Measurements from ENCODE around the gene RNF6. TPM values are rescaled to one million over a fixed set of nuclear protein-coding genes. Genes with fewer than 3 reads are reported as not detected.

The RNF6 gene
- total and polyA plus RNA-seq, 10 of the 15 experiments (the other 5 are each of a cell fraction or from before 2014, with no cell fraction given), result 19.0 to 54.0 (median 33.8) TPM

DNA sequence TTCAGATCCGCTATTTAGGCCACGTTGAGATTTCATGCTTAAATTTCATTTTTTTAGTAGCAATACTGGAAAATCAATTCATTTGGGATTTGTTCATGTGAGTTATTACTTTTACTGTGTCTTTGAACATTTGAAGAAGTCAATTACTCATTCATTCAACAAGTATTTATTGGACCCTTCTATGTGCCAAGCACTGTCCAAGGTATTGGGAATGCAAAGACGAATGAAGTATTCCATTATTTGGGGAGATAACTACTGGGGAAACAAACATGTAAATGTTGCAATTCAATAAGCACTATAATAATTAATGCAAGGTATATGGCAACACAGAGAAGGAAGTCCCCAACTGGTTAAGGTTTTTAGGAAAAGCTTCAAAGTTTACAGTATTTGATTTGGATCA lies 37.5 kb upstream of the RNF6 start:
- no peak overlapping the region for H3K4me2 ChIP-seq (ENCODE audit: control insufficient read depth, insufficient read depth)
- H3K4me1 ChIP-seq (ENCODE audit: control insufficient read depth, insufficient read depth, low read length), result no peaks in the 10 kb centered on the region
- FAIRE-seq, result no peak
- H3K36me3 ChIP-seq (ENCODE audit: control insufficient read depth in 2 of 2, insufficient read depth in 2 of 2, low read length in 1 of 2), result no peaks in the 10 kb centered on the region
- BruUV-seq (replicated peaks), result no TSS peak
- H2AFZ ChIP-seq (ENCODE audit: control insufficient read depth, low read depth, low read length), result no peak overlapping the region
- TF ChIP-seq PAX8 (IDR thresholded peaks at IDR 0.05) (no peak), POU2F2 (IDR thresholded peaks at IDR 0.05; ENCODE audit: borderline replicate concordance, low read depth, low read length) (no peak), ZNF274 (IDR thresholded peaks at IDR 0.05; ENCODE audit: insufficient read depth, insufficient read length) (no peak)
- no peak overlapping the region for H3K4me3 ChIP-seq
- in situ Hi-C loops (cut with MboI) (no loop called here), intact Hi-C loops (cut with micrococcal nuclease; ENCODE audit: unreplicated experiment) (loop anchor here (5.0 kb wide), 1 partner anchor 68 kb away; no protein-coding TSS in a partner anchor)
- H4K20me1 ChIP-seq (ENCODE audit: control insufficient read depth, insufficient read depth), result no peaks in the 10 kb centered on the region
- ChIA-PET CTCF (no interaction called here), POLR2A (no interaction called here), SMC1A (ENCODE audit: uncharacterized antibody, unreplicated experiment) (no interaction called here), RAD21 (ENCODE audit: unreplicated experiment) (no interaction called here)
- no peak overlapping the region for H3K27ac ChIP-seq (ENCODE audit: control insufficient read depth, insufficient read depth)
- no peaks in the 10 kb centered on the region for H3K27me3 ChIP-seq (replicated peaks in 1 of 2; ENCODE audit: control insufficient read depth in 2 of 2, insufficient read depth in 2 of 2, low read length in 1 of 2)
- H3K79me2 ChIP-seq (ENCODE audit: control insufficient read depth, insufficient read depth, low read length), result peaks cover 60% of the 10 kb centered on the region
- no peak for DNase-seq (ENCODE audit: low read depth, low spot score)
- WGBS (ENCODE audit: insufficient coverage, insufficient replicate concordance, low lambda C conversion rate, missing lambda C conversion rate), result 80% methylated on average over 3 of the region's 3 CpGs
- H3K9me3 ChIP-seq (replicated peaks; ENCODE audit: control insufficient read depth, insufficient read depth, low read length), result no peaks in the 10 kb centered on the region; the same call in 2 of the 3 replicates
- ATAC-seq, result no peak
- no peak overlapping the region for H3K9ac ChIP-seq (ENCODE audit: control insufficient read depth, insufficient read depth, low read length)

DNA sequence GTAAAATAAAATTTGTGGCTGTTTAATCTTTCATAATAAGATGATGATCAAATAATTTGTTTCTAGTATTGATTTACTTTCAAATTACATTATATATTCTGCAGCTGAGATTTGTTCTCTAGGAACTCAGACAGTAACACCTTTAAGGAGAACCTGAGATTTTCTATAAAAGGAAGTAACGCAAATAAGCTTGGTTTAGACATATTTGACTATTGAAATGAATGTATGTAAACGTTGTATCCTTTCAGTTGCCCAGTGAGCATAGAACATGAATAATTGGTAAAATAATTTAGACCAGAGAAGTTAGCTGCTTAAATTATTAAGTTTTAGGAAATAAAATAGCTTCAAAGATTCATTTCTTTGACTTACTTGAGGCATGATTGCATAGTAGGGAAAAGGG lies 34.9 kb upstream of the RNF6 start:
- BruUV-seq (replicated peaks), result no TSS peak
- no peak overlapping the region for H2AFZ ChIP-seq (ENCODE audit: control insufficient read depth, low read depth, low read length)
- 0 out of 2 replicates have a peak overlapping the region, but pooled peaks have one; percentile 76 for H3K4me2 ChIP-seq (ENCODE audit: control insufficient read depth, insufficient read depth)
- H3K79me2 ChIP-seq (ENCODE audit: control insufficient read depth, insufficient read depth, low read length), result peaks cover 59% of the 10 kb centered on the region
- H4K20me1 ChIP-seq (ENCODE audit: control insufficient read depth, insufficient read depth), result no peaks in the 10 kb centered on the region
- no peak overlapping the region for H3K27ac ChIP-seq (ENCODE audit: control insufficient read depth, insufficient read depth)
- H3K9me3 ChIP-seq (replicated peaks; ENCODE audit: control insufficient read depth, insufficient read depth, low read length), result no peaks in the 10 kb centered on the region
- WGBS (ENCODE audit: insufficient coverage, insufficient replicate concordance, low lambda C conversion rate, missing lambda C conversion rate), result 54% methylated on average over 2 of the region's 2 CpGs
- H3K4me3 ChIP-seq, result peak overlapping the region; percentile 52
- intact Hi-C loops (cut with micrococcal nuclease; ENCODE audit: unreplicated experiment) (loop anchor here (5.0 kb wide), 1 partner anchor 70 kb away; no protein-coding TSS in a partner anchor), in situ Hi-C loops (cut with MboI) (no loop called here)
- no peaks in the 10 kb centered on the region for H3K36me3 ChIP-seq (ENCODE audit: control insufficient read depth in 2 of 2, insufficient read depth in 2 of 2, low read length in 1 of 2)
- FAIRE-seq (no peak), ATAC-seq (no peak), DNase-seq (ENCODE audit: low read depth, low spot score) (no peak)
- ChIA-PET POLR2A (interaction anchor here (1.0 kb wide), 1 partner anchor 36 kb away, joined by 3 read pairs; no protein-coding TSS in a partner anchor), SMC1A (ENCODE audit: uncharacterized antibody, unreplicated experiment) (interaction anchor here (0.7 to 2.7 kb wide), 3 partner anchors 9 to 69 kb away, joined by 3 to 8 read pairs (median 3); no protein-coding TSS in a partner anchor), CTCF (interaction anchor here (1.0 to 3.0 kb wide), 7 partner anchors 8 to 138 kb away, joined by 3 to 15 read pairs (median 5); no protein-coding TSS in a partner anchor), RAD21 (ENCODE audit: unreplicated experiment) (interaction anchor here (1.6 kb wide), 1 partner anchor 72 kb away, joined by 5 read pairs; no protein-coding TSS in a partner anchor)
- H3K27me3 ChIP-seq (replicated peaks in 1 of 2; ENCODE audit: control insufficient read depth in 2 of 2, insufficient read depth in 2 of 2, low read length in 1 of 2), result no peaks in the 10 kb centered on the region
- H3K9ac ChIP-seq (ENCODE audit: control insufficient read depth, insufficient read depth, low read length), result no peak overlapping the region
- no peaks in the 10 kb centered on the region for H3K4me1 ChIP-seq (ENCODE audit: control insufficient read depth, insufficient read depth, low read length)
- no peak for TF ChIP-seq PAX8 (IDR thresholded peaks at IDR 0.05)
- TF ChIP-seq, protein P1, sequence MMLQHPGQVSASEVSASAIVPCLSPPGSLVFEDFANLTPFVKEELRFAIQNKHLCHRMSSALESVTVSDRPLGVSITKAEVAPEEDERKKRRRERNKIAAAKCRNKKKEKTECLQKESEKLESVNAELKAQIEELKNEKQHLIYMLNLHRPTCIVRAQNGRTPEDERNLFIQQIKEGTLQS (IDR thresholded peaks at IDR 0.05; ENCODE audit: borderline replicate concordance, extremely low read depth, low read depth, low read length), result no peak
- TF ChIP-seq, protein P2, sequence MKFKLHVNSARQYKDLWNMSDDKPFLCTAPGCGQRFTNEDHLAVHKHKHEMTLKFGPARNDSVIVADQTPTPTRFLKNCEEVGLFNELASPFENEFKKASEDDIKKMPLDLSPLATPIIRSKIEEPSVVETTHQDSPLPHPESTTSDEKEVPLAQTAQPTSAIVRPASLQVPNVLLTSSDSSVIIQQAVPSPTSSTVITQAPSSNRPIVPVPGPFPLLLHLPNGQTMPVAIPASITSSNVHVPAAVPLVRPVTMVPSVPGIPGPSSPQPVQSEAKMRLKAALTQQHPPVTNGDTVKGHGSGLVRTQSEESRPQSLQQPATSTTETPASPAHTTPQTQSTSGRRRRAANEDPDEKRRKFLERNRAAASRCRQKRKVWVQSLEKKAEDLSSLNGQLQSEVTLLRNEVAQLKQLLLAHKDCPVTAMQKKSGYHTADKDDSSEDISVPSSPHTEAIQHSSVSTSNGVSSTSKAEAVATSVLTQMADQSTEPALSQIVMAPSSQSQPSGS (IDR thresholded peaks at IDR 0.05; ENCODE audit: low read length), result 0 out of 2 replicates have a peak, but pooled peaks have one; percentile 14
- TF ChIP-seq, protein P3, sequence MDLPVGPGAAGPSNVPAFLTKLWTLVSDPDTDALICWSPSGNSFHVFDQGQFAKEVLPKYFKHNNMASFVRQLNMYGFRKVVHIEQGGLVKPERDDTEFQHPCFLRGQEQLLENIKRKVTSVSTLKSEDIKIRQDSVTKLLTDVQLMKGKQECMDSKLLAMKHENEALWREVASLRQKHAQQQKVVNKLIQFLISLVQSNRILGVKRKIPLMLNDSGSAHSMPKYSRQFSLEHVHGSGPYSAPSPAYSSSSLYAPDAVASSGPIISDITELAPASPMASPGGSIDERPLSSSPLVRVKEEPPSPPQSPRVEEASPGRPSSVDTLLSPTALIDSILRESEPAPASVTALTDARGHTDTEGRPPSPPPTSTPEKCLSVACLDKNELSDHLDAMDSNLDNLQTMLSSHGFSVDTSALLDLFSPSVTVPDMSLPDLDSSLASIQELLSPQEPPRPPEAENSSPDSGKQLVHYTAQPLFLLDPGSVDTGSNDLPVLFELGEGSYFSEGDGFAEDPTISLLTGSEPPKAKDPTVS (IDR thresholded peaks at IDR 0.05; ENCODE audit: low read depth, low read length), result no peak
- peak; percentile 49; the same call in 1 of the 2 replicates for TF ChIP-seq MEF2A (IDR thresholded peaks at IDR 0.05; ENCODE audit: insufficient read depth, low read depth, low read length)
- TF ChIP-seq RBBP5 (conservative IDR thresholded peaks at IDR 0.05), result no peak
- TF ChIP-seq, protein P4, sequence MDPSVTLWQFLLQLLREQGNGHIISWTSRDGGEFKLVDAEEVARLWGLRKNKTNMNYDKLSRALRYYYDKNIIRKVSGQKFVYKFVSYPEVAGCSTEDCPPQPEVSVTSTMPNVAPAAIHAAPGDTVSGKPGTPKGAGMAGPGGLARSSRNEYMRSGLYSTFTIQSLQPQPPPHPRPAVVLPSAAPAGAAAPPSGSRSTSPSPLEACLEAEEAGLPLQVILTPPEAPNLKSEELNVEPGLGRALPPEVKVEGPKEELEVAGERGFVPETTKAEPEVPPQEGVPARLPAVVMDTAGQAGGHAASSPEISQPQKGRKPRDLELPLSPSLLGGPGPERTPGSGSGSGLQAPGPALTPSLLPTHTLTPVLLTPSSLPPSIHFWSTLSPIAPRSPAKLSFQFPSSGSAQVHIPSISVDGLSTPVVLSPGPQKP (IDR thresholded peaks at IDR 0.05; ENCODE audit: low read depth, low read length), result no peak
- TF ChIP-seq JUNB (IDR thresholded peaks at IDR 0.05), result peak; percentile 72
- peak; percentile 54 for TF ChIP-seq NFIC (IDR thresholded peaks at IDR 0.05; ENCODE audit: low read depth, low read length)
- TF ChIP-seq ETV6 (conservative IDR thresholded peaks at IDR 0.05 in 1 of 2, IDR thresholded peaks at IDR 0.05 in 1 of 2; ENCODE audit: borderline replicate concordance in 1 of 2, low read depth in 1 of 2), result no peak
